ENCODE measurements around the gene MARVELD1.
A peak's percentile ranks its signal among the peaks of the same experiment; 100 is the strongest.

Gene MARVELD1

DNA sequence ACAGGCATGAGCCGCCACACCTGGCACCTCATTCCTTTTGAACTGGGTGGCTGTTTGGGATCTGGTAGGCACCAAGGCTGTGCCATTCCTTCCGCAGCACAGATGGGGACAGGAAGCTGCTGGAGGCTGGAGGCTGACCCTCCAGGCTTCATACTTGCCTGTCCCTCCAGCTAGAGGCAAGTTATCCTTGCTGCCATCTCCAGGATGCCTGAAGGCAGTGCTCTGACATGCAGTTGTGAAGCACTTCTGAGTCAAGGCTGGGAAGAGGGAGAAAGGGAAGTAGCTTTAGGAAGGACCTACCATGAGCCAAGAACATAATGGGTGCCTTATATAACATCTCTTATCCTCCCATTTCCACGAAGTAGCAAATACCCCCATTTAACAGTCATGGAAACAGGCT, 9.5 kb downstream of the MARVELD1 start:
- no peak for TF ChIP-seq Cebpa-rat (IDR thresholded peaks at IDR 0.05)
- Histone ChIP-seq H3K36me3 (peaks cover under 1 to 56% (median 24%) of the 10 kb centered on the region in 11 experiments; a peak in 17 of 22 replicates), H3K27ac (no peak overlapping the region), H3K4me3 (no peak overlapping the region), H3K9me3 (replicated peaks in 1 of 11) (peaks cover 0 to 8% (median 0%) of the 10 kb centered on the region in 11 experiments; a peak in 2 of 22 replicates), H3K4me1 (peaks cover 18 to 43% (median 25%) of the 10 kb centered on the region in 10 experiments), H3K27me3 (no peaks in the 10 kb centered on the region), H4K20me1 (peaks cover 0 to 18% (median 16%) of the 10 kb centered on the region in 11 experiments; a peak in 15 of 22 replicates), H3K9ac (no peak overlapping the region), H3K4me2 (peak overlapping the region in 1 of 11 experiments; percentile 16; a peak in 1 of 22 replicates)

DNA sequence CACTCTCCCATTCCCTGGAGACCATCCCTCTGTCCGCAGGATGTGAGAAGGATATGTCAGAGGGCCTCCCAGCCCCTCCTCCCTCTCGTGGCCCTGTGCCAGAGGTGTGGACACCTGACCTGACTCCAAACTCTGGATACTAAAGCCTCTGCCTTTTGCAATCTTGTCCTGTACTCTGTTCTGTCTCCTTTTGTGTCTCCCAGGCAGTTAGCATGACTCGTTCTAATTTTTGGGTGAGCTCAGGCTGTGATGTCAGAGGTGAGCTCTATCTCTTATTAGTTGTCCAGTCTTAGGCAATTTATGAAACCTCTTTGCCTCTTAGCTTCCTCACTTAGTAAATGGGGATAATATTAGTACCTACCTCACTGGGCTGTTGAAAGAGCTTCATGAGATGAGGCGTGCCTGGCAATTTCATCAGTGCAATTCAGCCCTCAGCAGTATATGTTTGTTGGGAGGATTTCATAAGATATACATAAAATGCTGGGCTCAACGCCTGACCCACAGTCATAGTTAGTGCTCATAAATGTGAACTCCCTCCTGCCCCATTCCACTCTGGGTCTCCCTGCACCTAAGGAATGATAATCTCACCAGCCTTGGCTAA, 10.9 kb downstream of the MARVELD1 start:
- Histone ChIP-seq H3K9ac (peak overlapping the region in 1 of 11 experiments; percentile 26; a peak in 1 of 22 replicates), H3K9me3 (replicated peaks in 1 of 11) (peaks cover 0 to 8% (median 0%) of the 10 kb centered on the region in 11 experiments; a peak in 2 of 22 replicates), H3K4me2 (peak overlapping the region in 3 of 11 experiments; percentile 15 to 16 (median 16); a peak in 5 of 22 replicates), H4K20me1 (peaks cover 0 to 3% (median 2%) of the 10 kb centered on the region in 11 experiments; a peak in 9 of 22 replicates), H3K4me1 (peaks cover 3 to 29% (median 15%) of the 10 kb centered on the region in 10 experiments; a peak in 19 of 20 replicates), H3K27me3 (no peaks in the 10 kb centered on the region), H3K4me3 (no peak overlapping the region), H3K27ac (peak overlapping the region in 3 of 11 experiments; percentile 3 to 26 (median 10); a peak in 4 of 22 replicates), H3K36me3 (peaks cover 0 to 43% (median 14%) of the 10 kb centered on the region in 11 experiments; a peak in 15 of 22 replicates)
- TF ChIP-seq Cebpa-rat (IDR thresholded peaks at IDR 0.05) = no peak

DNA sequence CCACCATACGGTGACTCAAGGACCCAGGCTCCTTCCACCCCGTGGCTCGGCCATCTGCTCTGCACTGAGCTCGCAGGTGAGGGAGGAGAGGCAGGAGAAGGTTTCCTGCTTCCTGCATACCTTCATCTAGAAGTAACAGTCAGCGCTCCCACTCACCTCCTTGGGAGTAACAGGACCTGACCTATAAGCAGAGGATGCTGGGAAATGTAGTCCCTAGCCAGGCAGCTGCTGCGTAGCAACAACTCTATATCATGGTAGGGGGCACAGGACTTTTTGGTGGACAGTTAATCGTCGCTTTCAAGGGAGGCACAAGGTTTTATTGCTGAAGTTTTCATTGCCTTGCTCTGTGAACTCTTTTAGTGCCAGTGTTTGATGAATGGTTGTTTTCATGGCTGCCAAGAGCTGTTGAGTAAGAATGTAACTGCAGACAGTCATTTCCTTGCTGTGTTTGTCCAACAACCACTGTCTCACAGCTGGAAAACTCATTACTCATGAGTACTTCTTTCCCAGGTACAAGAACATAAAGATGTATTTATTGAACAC, 13.2 kb downstream of the MARVELD1 start:
- Histone ChIP-seq H3K9ac (no peak overlapping the region), H3K36me3 (peaks cover 0 to 23% (median 6%) of the 10 kb centered on the region in 11 experiments; a peak in 10 of 22 replicates), H3K27ac (no peak overlapping the region), H3K9me3 (replicated peaks in 1 of 11) (peaks cover 0 to 8% (median 0%) of the 10 kb centered on the region in 11 experiments; a peak in 2 of 22 replicates), H3K27me3 (no peaks in the 10 kb centered on the region), H4K20me1 (no peaks in the 10 kb centered on the region; a peak in 1 of 22 replicates), H3K4me3 (no peak overlapping the region), H3K4me1 (peaks cover 0 to 26% (median 12%) of the 10 kb centered on the region in 10 experiments; a peak in 10 of 20 replicates), H3K4me2 (no peak overlapping the region)
- no peak for TF ChIP-seq Cebpa-rat (IDR thresholded peaks at IDR 0.05)

DNA sequence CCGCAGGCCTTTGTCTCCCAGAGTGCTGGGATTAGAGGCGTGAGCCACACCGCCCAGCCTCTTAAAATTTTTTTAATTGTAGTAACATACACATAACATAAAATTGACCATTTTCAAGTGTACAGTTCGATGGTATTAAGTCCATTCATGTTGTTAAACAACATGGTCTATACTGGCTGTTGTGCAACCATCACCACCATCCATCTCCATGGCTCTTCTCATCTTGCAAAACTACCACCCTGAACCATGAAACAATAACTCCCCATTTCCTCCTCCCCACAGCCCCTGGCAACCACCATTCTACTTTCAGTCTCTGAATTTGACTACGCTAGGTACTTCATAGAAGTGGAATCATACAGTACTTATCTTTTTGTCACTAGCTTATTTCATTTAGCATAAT, 15.5 kb downstream of the MARVELD1 start:
- H3K9ac ChIP-seq = no peak overlapping the region; a peak in 1 of 22 replicates
- H3K27ac ChIP-seq = 0 out of 22 replicates have a peak overlapping the region, but pooled peaks of 1 of the 11 experiments have one; percentile 8
- peak overlapping the region in 4 of 11 experiments; percentile 14 to 31 (median 15); a peak in 5 of 22 replicates for H3K4me2 ChIP-seq
- TF ChIP-seq Cebpa-rat (IDR thresholded peaks at IDR 0.05) = 0 out of 22 replicates have a peak, but pooled peaks of 2 of the 11 experiments have one; percentile 22 to 29
- peaks cover 0 to 8% (median 0%) of the 10 kb centered on the region in 11 experiments; a peak in 2 of 22 replicates for H3K9me3 ChIP-seq (replicated peaks in 1 of 11)
- peaks cover 0 to 19% (median 3%) of the 10 kb centered on the region in 10 experiments; a peak in 9 of 20 replicates for H3K4me1 ChIP-seq
- peaks cover 0 to 8% (median 0%) of the 10 kb centered on the region in 11 experiments; a peak in 4 of 22 replicates for H3K36me3 ChIP-seq
- no peak overlapping the region for H3K4me3 ChIP-seq
- H3K27me3 ChIP-seq = no peaks in the 10 kb centered on the region
- H4K20me1 ChIP-seq = no peaks in the 10 kb centered on the region; a peak in 1 of 22 replicates

DNA sequence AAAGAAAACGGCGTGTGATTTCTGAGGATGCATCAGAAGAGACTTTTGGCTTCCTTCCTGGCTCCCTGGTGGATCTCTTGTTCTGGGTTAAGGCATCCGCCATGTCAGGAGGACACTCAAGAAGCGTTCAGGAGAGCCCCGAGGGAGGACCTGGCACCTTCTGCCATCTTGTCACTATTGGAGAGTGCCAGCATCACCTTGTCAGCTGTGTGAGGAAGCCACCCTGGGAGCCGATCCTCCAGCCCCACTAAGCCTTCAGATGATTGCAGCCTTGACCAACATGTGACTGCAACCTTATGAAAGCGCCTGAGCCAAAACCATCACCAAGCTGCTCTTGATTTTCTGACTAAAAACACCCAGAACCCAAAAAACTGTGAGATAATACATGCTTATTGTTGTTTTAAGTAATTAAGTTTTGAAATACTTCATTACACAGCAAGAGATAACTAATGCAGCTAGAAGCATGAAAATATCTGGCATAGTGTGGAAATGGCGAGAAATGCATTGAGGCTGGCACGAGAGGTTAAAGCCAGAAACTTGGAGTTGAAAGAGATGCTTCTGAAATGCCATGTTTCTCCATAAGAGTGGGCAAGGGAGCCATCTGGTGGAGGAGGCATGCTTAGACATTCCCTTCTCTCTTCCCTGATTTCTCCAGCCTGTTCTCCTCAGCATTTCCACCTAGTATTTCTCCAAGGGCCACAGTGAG, 18.0 kb downstream of the MARVELD1 start:
- no peaks in the 10 kb centered on the region for H4K20me1 ChIP-seq

DNA sequence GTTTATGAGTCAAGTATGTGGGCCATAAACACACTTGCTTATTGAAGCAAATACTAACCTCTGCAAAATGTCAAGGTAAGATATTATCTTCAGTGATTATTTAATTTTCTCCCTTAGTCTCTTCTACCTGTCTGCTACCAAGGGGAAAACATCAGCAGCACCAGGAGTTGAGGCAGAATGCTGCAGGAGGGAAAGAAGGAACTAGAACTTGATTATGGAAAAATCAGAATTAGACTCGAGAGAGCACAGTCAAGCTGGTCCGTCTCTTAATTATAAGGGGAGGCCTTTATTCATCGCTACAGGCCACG, 18.5 kb downstream of the MARVELD1 start:
- no peak overlapping the region for H3K27ac ChIP-seq
- TF ChIP-seq Cebpa-rat (IDR thresholded peaks at IDR 0.05) = no peak
- no peaks in the 10 kb centered on the region for H4K20me1 ChIP-seq
- H3K9me3 ChIP-seq (replicated peaks in 1 of 11) = peaks cover 0 to 11% (median 5%) of the 10 kb centered on the region in 11 experiments; a peak in 9 of 22 replicates
- H3K4me1 ChIP-seq = peaks cover 10 to 23% (median 13%) of the 10 kb centered on the region in 10 experiments; a peak in 18 of 20 replicates
- no peaks in the 10 kb centered on the region for H3K27me3 ChIP-seq
- no peaks in the 10 kb centered on the region for H3K36me3 ChIP-seq
- no peak overlapping the region for H3K4me3 ChIP-seq
- H3K4me2 ChIP-seq = no peak overlapping the region
- no peak overlapping the region for H3K9ac ChIP-seq

More for the DNA sequence above, 18.0 kb downstream of the MARVELD1 start:
- no peak for TF ChIP-seq Cebpa-rat (IDR thresholded peaks at IDR 0.05)
- Histone ChIP-seq H3K27ac (no peak overlapping the region; a peak in 1 of 22 replicates), H3K4me3 (no peak overlapping the region), H3K27me3 (no peaks in the 10 kb centered on the region), H3K36me3 (peaks cover 0 to 5% (median 0%) of the 10 kb centered on the region in 11 experiments; a peak in 4 of 22 replicates), H3K9me3 (replicated peaks in 1 of 11) (peaks cover 0 to 11% (median 6%) of the 10 kb centered on the region in 11 experiments; a peak in 10 of 22 replicates), H3K4me2 (no peak overlapping the region), H3K4me1 (peaks cover 7 to 23% (median 10%) of the 10 kb centered on the region in 10 experiments; a peak in 18 of 20 replicates), H3K9ac (no peak overlapping the region)

DNA sequence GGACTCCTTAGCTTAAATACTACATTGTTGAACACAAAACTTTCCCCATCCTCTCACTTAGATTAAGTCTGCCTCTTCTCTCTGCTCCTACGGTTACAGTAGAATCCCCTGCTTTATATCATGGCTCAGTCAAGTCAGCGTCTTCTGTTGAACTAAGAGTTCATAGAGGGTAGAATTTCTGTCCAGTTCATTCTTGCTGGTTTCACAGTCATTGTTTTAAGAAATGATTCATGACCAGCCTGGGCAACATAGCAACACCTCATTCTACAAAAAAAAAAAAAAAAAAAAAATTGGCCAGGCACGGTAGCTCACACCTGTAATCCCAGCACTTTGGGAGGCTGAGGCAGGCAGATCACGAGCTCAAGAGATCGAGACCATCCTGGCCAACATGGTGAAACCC, 19.7 kb downstream of the MARVELD1 start:
- Histone ChIP-seq H3K27me3 (no peaks in the 10 kb centered on the region), H3K4me1 (peaks cover 16 to 29% (median 19%) of the 10 kb centered on the region in 10 experiments), H3K9me3 (replicated peaks in 1 of 11) (peaks cover 0 to 11% (median 5%) of the 10 kb centered on the region in 11 experiments; a peak in 9 of 22 replicates), H3K9ac (no peak overlapping the region), H3K27ac (no peak overlapping the region), H4K20me1 (peaks cover 5 to 11% (median 8%) of the 10 kb centered on the region in 11 experiments; a peak in 19 of 22 replicates), H3K4me3 (no peak overlapping the region), H3K4me2 (no peak overlapping the region), H3K36me3 (peaks cover 0 to 2% (median 0%) of the 10 kb centered on the region in 11 experiments; a peak in 7 of 22 replicates)
- no peak for TF ChIP-seq Cebpa-rat (IDR thresholded peaks at IDR 0.05)

DNA sequence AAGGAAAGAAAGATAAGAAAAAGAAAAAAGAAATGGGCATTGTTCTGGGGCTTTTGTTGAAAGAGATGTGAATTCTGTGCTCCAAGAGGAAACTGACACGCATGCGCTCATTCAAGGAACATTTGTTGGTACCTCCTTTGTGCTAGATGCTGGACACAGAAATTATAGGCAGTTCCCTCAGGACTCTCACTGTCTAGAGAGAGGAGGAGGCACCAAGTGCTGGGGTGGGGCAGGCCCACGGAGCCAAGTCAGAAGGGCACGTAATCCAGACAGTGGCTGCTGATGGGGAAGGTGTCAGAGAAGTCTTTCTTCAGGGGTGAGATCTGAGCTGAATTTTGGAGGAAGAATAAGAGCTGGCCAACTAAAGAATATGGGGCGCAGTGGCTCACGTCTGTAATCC, 20.5 kb downstream of the MARVELD1 start:
- Histone ChIP-seq H3K9ac (no peak overlapping the region; a peak in 1 of 22 replicates), H4K20me1 (peaks cover 12 to 19% (median 16%) of the 10 kb centered on the region in 11 experiments; a peak in 19 of 22 replicates), H3K4me1 (peaks cover 23 to 32% (median 27%) of the 10 kb centered on the region in 10 experiments), H3K36me3 (peaks cover 0 to 10% (median 7%) of the 10 kb centered on the region in 11 experiments; a peak in 20 of 22 replicates), H3K4me3 (no peak overlapping the region), H3K4me2 (no peak overlapping the region), H3K9me3 (replicated peaks in 1 of 11) (peaks cover 0 to 11% (median 5%) of the 10 kb centered on the region in 11 experiments; a peak in 9 of 22 replicates), H3K27me3 (no peaks in the 10 kb centered on the region), H3K27ac (no peak overlapping the region)
- no peak for TF ChIP-seq Cebpa-rat (IDR thresholded peaks at IDR 0.05)

All from BLaER1 treated with 17β-estradiol and CSF1 and Interleukin-3, amounts not matched to agents 10 nM and 100 nM (cell line).